PC-3 (cell line): ENCODE results near the gene LAMTOR5.

Experiments
- CTCF ChIP-seq: fragments of 300-600 bp; sonication (generic); conservative IDR thresholded peaks from 2 replicates; pipeline ENCODE4 v1.5.1; 2017; ENCODE audit warnings: antibody characterized with exemption, low read depth, mild to moderate bottlenecking, low read length
- EZH2 ChIP-seq: fragments of 300-600 bp; sonication (generic); IDR thresholded peaks from one replicate; pipeline ENCODE4 v1.6.1; 2017; ENCODE audit warnings: antibody characterized with exemption, mild to moderate bottlenecking, low read length; ENCODE audit not compliant: unreplicated experiment

GRCh38 chr1:110449661-110450651 lies 42.5 kb upstream of the LAMTOR5 start:
- no peak for TF ChIP-seq CTCF
- TF ChIP-seq EZH2: no peak
